22Rv1 (cell line): ENCODE measurements around the gene IRX4.

Experiments
- CTCF ChIP-seq: fragments of 450-650 bp; IDR thresholded peaks from 2 replicates; pipeline ENCODE4 v1.5.1; 2017; ENCODE audit warnings: mild to moderate bottlenecking
- ZFX ChIP-seq: fragments of 450-650 bp; IDR thresholded peaks from 2 replicates; pipeline ENCODE4 v1.6.1; 2017; ENCODE audit warnings: antibody characterized with exemption, borderline replicate concordance

GRCh38 chr5:1833264-1834021 lies 49.3 kb downstream of the IRX4 start:
- TF ChIP-seq CTCF (no peak), ZFX (no peak)
